HG02885 (cell line): ENCODE results near the gene MATCAP1.
A peak's percentile ranks its signal among the peaks of the same experiment; 100 is the strongest.

Source experiments
- ATAC-seq: cut with Tn5 transposase; IDR thresholded peaks from one replicate; pipeline ENCODE4 v1.9.1; 2021; ENCODE audit warnings: mild to moderate bottlenecking; ENCODE audit not compliant: unreplicated experiment, poor library complexity

MATCAP1 gene

DNA sequence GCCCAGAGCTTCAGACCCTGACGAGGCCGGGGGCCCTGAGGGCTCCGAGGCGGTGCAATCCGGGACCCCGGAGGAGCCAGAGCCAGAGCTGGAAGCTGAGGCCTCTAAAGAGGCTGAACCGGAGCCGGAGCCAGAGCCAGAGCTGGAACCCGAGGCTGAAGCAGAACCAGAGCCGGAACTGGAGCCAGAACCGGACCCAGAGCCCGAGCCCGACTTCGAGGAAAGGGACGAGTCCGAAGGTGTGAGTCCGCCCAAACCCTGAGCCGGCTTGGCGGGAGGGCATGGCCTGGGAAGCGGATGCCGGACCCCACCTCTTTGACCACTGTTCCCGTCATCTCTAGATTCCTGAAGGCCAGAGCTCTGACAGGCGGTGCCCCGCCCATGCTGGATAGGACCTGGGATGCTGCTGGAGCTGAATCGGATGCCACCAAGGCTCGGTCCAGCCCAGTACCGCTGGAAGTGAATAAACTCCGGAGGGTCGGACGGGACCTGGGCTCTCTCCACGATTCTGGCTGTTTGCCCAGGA is 9.0 kb downstream of the MATCAP1 start:
- ATAC-seq = no peak

DNA sequence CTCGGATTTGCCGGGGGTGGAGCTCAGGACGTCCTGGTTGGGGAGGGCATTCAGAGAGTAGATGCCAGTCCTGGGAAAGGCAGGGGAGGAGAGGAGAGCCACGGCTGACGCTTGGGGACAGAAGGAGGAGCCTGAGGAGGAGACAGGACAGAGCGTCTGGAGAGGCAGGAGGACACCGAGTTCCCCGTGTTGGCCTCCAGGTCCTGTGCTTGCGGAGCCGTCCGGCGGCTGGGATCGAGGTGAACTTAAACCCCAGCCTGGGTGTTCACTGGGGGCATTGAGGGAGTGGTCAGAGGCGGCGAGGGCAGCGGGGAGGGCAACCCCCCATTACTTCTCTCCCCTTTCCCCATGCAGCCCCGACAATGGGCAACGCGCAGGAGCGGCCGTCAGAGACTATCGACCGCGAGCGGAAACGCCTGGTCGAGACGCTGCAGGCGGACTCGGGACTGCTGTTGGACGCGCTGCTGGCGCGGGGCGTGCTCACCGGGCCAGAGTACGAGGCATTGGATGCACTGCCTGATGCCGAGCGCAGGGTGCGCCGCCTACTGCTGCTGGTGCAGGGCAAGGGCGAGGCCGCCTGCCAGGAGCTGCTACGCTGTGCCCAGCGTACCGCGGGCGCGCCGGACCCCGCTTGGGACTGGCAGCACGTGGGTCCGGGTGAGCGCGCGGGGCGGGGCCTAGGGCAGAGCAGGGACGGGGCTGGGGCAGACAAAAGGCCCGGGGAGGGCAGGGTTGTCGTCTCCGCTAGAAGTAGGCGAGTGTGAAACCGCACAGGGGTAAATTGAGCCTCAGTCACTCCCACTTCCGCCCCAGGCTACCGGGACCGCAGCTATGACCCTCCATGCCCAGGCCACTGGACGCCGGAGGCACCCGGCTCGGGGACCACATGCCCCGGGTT is 9.7 kb downstream of the MATCAP1 start:
- ATAC-seq = peak; percentile 38

DNA sequence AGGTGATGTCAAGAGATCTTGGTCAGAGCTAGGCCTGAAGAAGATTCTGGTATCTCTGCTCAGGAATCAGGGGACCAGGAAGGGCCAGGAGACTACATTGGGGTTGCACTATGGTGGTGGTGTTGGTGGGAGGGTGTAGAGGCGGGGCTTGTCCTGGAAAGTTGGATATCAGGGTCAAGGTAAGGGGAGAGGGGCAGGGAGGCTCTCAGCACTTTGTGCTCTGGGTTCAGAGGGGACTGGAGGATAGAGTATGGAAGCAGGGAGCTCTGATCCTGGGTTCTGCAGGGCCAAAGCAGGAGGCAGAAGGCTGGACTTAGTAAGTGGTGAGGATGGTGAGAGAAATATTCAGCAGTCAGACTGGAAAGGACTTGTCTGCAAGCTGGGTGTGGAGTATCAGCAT is 10.4 kb downstream of the MATCAP1 start:
- no peak for ATAC-seq

DNA sequence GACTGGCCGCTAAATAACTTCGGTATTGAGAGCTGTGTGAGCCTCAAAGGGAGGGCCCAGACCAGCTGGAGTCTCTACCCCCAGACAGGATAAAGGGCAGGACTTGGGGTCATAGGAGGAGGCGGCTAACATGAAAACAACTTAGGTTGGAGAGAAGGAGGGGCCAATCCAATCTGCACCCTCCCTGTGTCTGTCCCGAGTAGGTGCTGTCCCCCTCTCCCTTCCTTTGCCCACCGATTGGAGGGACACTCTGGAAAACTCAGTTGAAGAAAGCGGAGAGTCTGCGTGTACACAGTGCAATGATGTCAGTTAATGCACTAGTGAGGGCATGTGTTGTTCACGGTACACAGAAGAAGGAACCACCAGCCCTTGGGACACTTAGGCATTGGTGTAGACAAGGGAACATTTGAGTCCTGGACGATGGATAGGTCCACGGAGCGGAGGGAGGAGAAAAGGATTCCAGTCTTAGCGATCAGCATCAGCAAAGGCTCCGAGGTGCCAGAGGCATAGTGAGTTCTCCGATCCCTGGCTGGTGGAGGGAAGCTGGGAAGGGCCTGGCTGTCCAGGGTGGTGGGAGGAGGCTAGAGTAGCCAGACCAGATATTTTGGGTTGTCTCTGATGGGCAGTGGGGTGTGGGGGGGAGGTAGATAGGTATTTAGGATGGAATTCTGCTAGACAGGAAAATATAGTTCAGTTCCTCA is 12.7 kb downstream of the MATCAP1 start:
- no peak for ATAC-seq

DNA sequence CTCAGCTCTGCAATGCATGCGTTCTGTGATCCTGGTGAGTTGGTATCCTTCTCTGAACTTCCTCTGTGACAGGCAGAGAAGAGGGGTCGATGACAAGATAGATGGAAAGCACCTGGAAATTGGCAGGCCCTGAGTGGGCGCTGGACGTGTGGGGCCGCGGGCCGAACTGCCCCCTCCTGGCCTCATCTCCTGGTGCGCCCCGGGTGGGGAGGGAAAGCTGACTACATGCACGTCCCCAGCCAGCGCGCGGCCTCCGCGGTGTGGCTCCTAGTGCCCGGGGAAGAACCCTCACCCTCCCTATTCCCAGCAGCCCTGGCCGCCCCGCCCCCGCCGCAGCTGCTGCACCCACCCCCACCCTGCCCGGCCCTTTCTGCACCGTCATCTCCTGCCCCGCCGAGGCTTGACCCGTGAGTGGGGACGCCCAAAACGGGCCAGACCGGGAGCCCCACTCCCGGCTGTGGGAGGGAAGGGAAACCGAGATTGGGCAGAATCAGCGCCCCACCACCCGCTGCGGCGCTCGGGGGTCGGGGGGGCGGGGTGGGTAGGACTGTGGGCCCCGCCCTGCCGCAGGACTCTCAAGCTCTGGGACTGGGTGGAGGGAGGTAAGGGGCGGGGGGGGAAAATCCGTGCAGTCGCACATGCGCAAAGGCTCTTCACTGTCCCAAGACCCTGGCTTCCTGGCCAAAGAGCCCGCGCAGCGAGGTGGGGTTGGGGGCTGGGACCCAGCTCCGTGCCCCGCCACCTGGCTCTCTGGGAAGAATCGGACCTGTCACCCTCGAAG is 13.4 kb downstream of the MATCAP1 start, which contains the start of gene NOL3:
NOL3 (plus strand) TSS at position 371 of the 781 bp plus-strand sequence.
- ATAC-seq = peak; percentile 46

DNA sequence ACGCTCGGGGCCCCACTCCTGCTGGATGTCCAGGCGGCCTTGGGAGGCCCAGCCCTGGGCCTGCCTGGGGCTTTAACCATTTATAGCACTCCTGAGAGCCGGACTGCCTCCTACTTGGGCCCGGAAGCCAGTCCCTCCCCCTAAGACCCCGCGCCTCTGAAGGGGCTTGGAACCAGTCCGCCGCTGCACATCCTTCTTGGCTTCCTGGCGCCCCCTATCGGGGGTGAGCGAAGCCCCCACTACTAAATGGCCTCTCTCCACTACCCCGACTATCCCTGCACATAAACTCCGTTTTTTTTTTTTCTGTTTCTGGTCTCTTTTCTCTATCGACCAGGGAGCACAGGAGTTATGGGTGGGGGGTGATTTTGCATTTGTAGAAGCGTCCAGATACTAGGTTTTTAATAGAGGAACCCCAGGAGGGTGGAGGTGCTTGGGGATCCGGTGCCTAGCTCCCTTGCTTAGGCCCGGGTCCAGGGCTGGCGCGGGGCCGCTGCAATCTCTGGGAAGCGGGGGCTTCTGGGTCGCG is 14.1 kb downstream of the MATCAP1 start:
- no peak for ATAC-seq

DNA sequence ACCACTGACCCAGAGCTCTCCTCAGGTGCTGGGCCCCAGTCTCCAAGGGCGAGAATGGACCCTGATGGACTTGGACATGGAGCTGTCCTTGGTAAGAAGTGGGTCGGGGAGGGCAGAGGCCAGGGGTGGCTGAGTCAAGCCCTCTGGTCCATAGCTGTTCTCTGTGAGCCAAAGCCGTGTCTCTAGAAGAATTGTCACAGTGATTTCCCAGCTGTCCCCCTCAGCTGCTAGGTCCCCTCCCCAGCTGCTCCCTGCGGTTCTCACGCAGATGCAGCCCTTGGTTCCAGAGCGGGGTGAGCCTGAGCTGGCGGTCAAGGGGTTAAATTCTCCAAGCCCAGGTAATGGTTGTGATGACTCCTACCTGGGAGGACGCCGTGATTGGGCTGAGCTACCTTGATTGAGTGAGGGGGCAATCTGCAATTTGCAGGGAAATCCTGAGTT is 14.7 kb downstream of the MATCAP1 start:
- no peak for ATAC-seq

DNA sequence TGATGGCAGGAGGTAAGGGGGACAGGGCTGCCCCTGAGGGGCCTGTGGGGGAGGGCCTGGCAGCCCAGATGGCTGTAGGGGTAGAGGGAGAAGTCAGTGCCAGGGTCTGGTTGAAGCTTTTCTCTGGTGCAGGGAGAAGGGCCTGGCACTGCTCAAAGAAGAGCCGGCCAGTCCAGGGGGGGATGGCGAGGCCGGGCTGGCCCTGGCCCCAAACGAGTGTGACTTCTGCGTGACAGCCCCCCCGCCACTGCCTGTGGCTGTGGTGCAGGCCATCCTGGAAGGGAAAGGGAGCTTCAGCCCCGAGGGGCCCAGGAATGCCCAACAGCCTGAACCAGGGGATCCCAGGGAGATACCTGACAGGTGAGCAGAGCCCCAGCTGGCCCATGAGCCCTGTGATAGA is 16.2 kb downstream of the MATCAP1 start:
- no peak for ATAC-seq

DNA sequence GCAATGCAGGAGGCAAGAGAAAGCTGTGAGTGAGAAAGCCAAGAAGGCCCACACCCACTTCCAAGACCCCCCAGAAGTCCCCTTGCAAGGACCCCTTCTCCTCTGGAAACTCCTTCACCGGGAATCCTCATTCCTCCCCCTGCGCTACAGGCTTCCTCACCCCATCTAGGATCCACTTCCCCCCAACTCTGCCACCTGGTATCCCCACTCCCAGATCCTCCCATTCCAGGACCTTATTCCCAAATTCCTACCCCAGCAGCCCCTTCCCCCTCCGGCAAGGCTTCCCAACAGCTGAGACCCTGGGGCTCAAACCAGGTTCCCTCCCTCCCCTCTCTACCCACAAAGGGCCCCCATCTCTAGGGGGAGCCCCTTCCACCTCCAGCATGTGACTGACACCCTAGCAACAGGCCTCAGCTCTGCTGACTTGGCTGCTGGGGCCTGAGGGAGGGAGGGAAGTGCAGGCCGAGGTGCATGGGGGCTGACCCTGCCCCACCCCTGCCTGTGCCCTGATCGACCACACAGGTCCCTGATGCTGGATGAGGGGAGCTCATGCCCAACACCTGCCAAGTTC is 17.1 kb downstream of the MATCAP1 start:
- ATAC-seq = no peak

DNA sequence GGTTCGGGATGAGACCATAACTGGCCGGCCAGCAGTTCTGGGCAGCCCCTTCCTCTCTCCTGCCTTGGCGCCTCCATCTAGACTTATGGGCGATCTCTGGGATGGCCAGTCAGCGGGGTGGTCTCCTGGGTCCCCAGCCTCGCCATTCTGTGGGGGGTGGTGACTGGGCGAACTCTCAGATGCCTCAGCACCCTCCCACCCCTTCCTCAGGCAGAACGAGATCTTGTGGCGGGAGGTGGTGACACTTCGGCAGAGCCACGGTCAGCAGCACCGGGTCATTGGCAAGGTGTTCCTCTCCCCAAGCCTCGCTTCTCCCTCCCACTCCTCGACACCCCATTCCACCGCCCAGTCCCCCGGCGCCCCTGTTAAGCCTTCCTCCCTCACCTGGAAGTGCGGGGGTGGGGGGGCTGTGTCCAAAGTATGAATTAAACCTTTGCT is 17.6 kb downstream of the MATCAP1 start:
- no peak for ATAC-seq

DNA sequence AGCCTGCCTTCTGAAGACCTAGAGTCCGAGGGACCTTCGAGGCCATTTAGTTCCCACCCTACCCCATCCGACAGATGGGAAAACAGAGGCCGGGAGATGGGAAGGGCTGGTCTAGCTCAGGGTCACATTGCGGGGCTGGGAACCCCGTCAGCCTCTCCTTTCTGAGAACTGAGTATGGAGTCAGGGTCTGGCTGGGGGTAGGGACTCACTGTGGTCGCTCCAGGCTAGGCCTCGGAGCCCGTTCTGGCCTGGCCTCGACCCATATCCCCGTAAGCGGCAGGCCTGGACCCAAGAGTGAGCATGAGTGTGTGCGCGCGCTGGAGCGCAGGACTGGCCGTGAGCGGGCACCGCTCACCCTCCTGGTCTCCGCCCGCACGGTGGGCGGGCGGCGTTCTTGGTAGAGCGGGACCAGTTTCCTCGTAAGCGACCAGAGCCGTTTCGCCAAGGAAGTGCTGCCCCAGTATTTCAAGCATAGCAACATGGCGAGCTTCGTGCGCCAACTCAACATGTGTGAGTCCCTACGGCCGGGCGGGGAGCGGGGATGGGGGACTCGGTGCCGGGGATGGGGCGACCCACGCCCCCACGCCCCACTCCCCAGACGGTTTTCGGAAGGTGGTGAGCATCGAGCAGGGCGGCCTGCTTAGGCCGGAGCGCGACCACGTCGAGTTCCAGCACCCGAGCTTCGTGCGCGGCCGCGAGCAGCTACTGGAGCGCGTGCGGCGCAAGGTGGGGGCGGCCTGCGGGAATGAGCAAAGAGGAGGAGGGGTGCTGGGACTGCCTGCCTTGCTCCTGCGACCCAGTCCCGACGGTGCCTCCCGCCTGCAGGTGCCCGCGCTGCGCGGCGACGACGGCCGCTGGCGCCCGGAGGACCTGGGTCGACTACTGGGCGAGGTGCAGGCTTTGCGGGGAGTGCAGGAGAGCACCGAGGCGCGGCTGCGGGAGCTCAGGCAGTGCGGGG is 18.4 kb downstream of the MATCAP1 start:
- no peak for ATAC-seq

DNA sequence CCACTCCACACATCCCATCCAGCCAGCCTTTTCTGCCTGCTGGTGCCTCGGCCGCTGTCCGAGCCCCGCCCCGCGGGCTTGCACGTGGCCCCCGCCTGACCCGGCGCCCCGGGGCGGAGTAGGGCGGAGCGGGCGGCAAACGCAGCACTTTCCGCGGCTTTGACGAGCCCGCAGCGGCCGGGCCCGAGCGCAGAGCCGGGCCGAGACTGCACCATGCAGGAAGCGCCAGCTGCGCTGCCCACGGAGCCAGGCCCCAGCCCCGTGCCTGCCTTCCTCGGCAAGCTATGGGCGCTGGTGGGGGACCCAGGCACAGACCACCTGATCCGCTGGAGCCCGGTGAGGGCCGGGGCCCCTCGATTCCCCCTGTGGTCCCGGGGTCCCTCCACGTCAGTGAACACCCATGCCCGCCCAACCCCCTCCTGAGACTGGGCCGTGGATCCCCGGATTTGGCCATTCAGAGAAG is 19.1 kb downstream of the MATCAP1 start, which contains the start of gene HSF4:
HSF4 (plus strand) TSS at position 147 of the 463 bp plus-strand sequence; CDS start at position 214, 67 bp downstream.
- no peak for ATAC-seq

DNA sequence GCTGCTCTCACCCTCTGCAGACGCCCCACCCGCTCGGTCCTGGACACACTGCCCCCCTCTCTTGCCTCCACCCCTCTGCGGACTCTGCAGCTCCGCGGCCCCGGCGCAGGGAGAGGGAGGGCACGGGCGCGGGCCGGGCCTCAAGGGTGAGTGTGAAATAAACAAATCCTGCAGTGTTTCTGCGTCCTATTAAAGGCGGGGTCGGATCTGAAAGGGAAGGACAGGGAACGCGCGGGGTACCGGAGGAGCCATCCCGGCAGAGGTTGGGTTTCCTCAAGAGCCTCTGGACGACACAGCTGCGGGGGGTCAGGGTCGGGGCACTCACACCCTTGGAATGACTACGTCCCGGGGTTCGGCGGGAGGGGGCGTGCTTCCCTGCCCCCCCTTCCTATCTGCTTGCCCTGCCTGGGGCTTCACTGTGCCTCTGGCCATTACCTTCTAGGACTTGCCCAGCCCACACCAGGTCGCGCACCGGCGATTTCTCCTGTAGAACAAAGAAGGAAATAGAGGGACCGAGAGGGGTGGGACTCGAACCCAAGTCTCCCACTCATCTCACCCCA is 19.7 kb downstream of the MATCAP1 start:
- no peak for ATAC-seq

DNA sequence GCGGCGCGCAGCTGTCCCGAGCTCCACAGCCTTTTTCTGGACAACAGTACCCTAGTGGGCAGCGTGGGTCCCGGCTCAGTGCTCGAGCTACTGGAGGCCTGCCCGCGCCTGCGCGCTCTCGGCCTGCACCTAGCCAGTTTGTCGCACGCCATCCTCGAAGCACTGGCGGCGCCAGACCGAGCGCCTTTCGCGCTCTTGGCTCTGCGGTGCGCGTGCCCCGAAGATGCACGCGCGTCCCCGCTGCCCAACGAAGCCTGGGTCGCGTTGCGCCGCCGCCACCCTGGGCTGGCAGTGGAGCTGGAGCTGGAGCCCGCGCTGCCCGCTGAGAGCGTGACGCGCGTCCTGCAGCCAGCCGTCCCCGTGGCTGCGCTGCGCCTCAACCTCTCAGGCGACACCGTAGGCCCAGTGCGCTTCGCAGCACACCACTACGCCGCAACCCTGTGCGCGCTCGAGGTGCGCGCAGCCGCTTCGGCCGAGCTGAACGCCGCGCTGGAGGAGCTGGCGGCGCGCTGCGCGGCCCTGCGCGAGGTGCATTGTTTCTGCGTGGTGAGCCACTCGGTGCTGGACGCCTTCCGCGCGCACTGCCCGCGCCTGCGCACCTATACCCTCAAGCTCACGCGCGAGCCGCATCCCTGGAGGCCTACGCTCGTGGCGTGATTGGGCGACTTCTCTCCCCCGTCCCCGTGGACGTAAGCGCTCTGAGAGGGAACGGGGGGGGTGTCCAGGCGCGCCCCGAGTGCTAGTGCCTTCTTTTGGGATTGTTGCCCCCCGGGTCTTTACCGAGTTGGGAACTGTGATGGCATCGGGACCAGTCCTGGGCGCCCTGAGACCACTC is 20.4 kb downstream of the MATCAP1 start:
- no peak for ATAC-seq

DNA sequence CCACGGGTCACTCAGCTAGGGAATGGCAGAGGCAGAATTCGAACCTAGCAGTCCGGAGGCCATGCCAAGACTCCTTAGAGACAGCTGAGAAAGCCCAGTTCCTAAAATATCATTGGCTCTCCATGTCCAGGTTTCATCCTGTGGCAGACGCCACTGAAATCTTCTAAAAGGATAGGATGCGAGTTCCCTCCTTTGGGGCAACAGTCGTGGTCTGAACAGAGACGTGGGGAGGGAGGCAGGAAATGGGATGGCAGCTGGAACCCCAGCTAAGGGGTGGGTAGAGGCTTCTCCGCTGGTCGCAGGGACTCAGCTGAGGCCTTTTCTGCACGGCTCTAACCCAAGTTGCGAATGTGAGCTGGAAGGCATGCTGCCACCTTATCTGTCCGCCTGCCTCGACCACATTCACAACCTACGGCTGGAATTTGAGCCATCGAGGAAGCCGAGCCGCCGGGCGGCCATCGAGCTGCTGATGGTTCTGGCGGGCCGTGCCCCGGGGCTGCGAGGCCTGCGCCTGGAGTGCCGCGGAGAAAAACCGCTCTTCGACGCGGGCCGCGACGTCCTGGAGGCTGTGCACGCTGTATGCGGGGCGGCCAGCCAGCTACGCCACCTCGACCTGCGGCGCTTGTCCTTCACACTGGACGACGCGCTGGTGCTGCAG is 21.1 kb downstream of the MATCAP1 start:
- ATAC-seq = no peak

DNA sequence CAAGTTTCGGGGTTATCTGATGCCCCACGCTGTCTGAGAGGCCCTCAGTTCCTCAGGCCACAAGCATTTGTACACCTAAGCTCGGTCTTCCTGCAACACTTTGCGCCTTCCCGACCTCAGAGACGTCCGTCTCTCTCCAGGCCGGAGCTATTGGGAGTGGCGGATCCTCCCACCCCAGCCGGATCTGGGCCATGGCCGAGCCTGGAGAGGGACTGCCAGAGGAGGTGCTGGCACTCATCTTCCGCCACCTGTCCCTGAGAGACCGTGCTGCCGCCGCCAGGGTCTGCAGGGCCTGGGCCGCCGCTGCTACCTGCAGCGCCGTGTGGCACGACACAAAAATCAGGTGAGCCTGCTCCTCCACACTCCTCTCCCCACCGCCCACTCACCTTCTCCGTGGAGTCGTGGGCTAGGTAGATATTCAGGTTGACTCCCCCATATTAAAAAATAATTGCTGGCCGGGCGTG is 22.1 kb downstream of the MATCAP1 start:
- ATAC-seq = no peak
